ENCODE data around the gene KCNT2. TPM values are rescaled to one million over a fixed set of nuclear protein-coding genes. Genes with fewer than 3 reads are reported as not detected.
"Not testable (repeated sequence)": the region's sequence is repeated elsewhere in the genome, so short reads cannot be mapped to it uniquely, and the experiment has no call there.

KCNT2 gene
- total RNA-seq, 1 experiment from 2014 or later: not detected

GRCh38 chr1:196640976-196641375 is 32.7 kb upstream of the KCNT2 start:
- Histone ChIP-seq H3K79me2 (ENCODE audit: low read length) (no peaks in the 10 kb centered on the region), H3K4me1 (ENCODE audit: low read length) (no peaks in the 10 kb centered on the region), H3K9me3 (ENCODE audit: low read length) (no peaks in the 10 kb centered on the region), H3K9me2 (replicated peaks; ENCODE audit: insufficient read depth, low read length) (no peaks in the 10 kb centered on the region), H3K36me3 (ENCODE audit: insufficient read depth, low read length) (no peaks in the 10 kb centered on the region), H3K27ac (ENCODE audit: low read length) (no peak overlapping the region), H4K20me1 (ENCODE audit: insufficient read depth, low read depth, low read length) (no peaks in the 10 kb centered on the region), H2AFZ (ENCODE audit: low read length) (no peak overlapping the region), H3K9ac (ENCODE audit: low read length) (no peak overlapping the region), H3K4me2 (ENCODE audit: low read depth, low read length, poor library complexity, severe bottlenecking) (no peak overlapping the region), H3K4me3 (ENCODE audit: low read length) (no peak overlapping the region), H3K27me3 (ENCODE audit: low read length) (no peaks in the 10 kb centered on the region)
- no peak for DNase-seq

- H3K27me3 ChIP-seq (ENCODE audit: low read length); H3K9me3 ChIP-seq (ENCODE audit: low read length); H4K20me1 ChIP-seq (ENCODE audit: insufficient read depth, low read depth, low read length); DNase-seq; H3K4me1 ChIP-seq (ENCODE audit: low read length); H3K4me2 ChIP-seq (ENCODE audit: low read depth, low read length, poor library complexity, severe bottlenecking); H3K27ac ChIP-seq (ENCODE audit: low read length); H3K36me3 ChIP-seq (ENCODE audit: insufficient read depth, low read length); H3K4me3 ChIP-seq (ENCODE audit: low read length); H3K9me2 ChIP-seq (replicated peaks; ENCODE audit: insufficient read depth, low read length); H3K79me2 ChIP-seq (ENCODE audit: low read length); H3K9ac ChIP-seq (ENCODE audit: low read length); H2AFZ ChIP-seq (ENCODE audit: low read length): not testable (repeated sequence)
Measured at GRCh38 chr1:196639291-196639690, 31.1 kb upstream of the KCNT2 start.

- Histone ChIP-seq H3K79me2 (ENCODE audit: low read length) (no peaks in the 10 kb centered on the region), H3K27ac (ENCODE audit: low read length) (no peak overlapping the region), H3K9me3 (ENCODE audit: low read length) (no peaks in the 10 kb centered on the region), H3K4me2 (ENCODE audit: low read depth, low read length, poor library complexity, severe bottlenecking) (no peak overlapping the region), H3K9me2 (replicated peaks; ENCODE audit: insufficient read depth, low read length) (no peaks in the 10 kb centered on the region), H2AFZ (ENCODE audit: low read length) (no peak overlapping the region), H3K4me3 (ENCODE audit: low read length) (no peak overlapping the region), H3K4me1 (ENCODE audit: low read length) (no peaks in the 10 kb centered on the region), H3K9ac (ENCODE audit: low read length) (no peak overlapping the region), H3K36me3 (ENCODE audit: insufficient read depth, low read length) (no peaks in the 10 kb centered on the region), H4K20me1 (ENCODE audit: insufficient read depth, low read depth, low read length) (no peaks in the 10 kb centered on the region), H3K27me3 (ENCODE audit: low read length) (no peaks in the 10 kb centered on the region)
- DNase-seq: no peak
Measured at GRCh38 chr1:196638466-196638865, 30.2 kb upstream of the KCNT2 start.

- no peak overlapping the region for H3K4me3 ChIP-seq (ENCODE audit: low read length)
- H3K4me2 ChIP-seq (ENCODE audit: low read depth, low read length, poor library complexity, severe bottlenecking): no peak overlapping the region
- 0 out of 2 replicates have a peak, but pooled peaks cover under 1% of the 10 kb centered on the region for H3K9me3 ChIP-seq (ENCODE audit: low read length)
- no peaks in the 10 kb centered on the region for H3K36me3 ChIP-seq (ENCODE audit: insufficient read depth, low read length)
- no peaks in the 10 kb centered on the region for H3K27me3 ChIP-seq (ENCODE audit: low read length)
- no peak overlapping the region for H3K9ac ChIP-seq (ENCODE audit: low read length)
- no peak overlapping the region for H3K27ac ChIP-seq (ENCODE audit: low read length)
- no peaks in the 10 kb centered on the region for H3K4me1 ChIP-seq (ENCODE audit: low read length)
- no peaks in the 10 kb centered on the region for H3K79me2 ChIP-seq (ENCODE audit: low read length)
- H4K20me1 ChIP-seq (ENCODE audit: insufficient read depth, low read depth, low read length): no peaks in the 10 kb centered on the region
- DNase-seq: no peak
- no peaks in the 10 kb centered on the region for H3K9me2 ChIP-seq (replicated peaks; ENCODE audit: insufficient read depth, low read length)
- H2AFZ ChIP-seq (ENCODE audit: low read length): no peak overlapping the region
Measured at GRCh38 chr1:196637606-196638005, 29.4 kb upstream of the KCNT2 start.

- H3K9me3 ChIP-seq (ENCODE audit: low read length): peaks cover 19% of the 10 kb centered on the region; the same call in 1 of the 2 replicates
- no peak for DNase-seq
- no peak overlapping the region for H2AFZ ChIP-seq (ENCODE audit: low read length)
- no peaks in the 10 kb centered on the region for H3K79me2 ChIP-seq (ENCODE audit: low read length)
- no peak overlapping the region for H3K4me2 ChIP-seq (ENCODE audit: low read depth, low read length, poor library complexity, severe bottlenecking)
- 0 out of 2 replicates have a peak, but pooled peaks cover 4% of the 10 kb centered on the region for H3K9me2 ChIP-seq (replicated peaks; ENCODE audit: insufficient read depth, low read length)
- H3K9ac ChIP-seq (ENCODE audit: low read length): no peak overlapping the region
- no peaks in the 10 kb centered on the region for H3K36me3 ChIP-seq (ENCODE audit: insufficient read depth, low read length)
- H3K27ac ChIP-seq (ENCODE audit: low read length): no peak overlapping the region
- no peaks in the 10 kb centered on the region for H3K4me1 ChIP-seq (ENCODE audit: low read length)
- H3K27me3 ChIP-seq (ENCODE audit: low read length): no peaks in the 10 kb centered on the region
- no peaks in the 10 kb centered on the region for H4K20me1 ChIP-seq (ENCODE audit: insufficient read depth, low read depth, low read length)
- H3K4me3 ChIP-seq (ENCODE audit: low read length): no peak overlapping the region
Measured at GRCh38 chr1:196628838-196629237, 20.6 kb upstream of the KCNT2 start.

- no peaks in the 10 kb centered on the region for H4K20me1 ChIP-seq (ENCODE audit: insufficient read depth, low read depth, low read length)
- DNase-seq: no peak
- no peak overlapping the region for H3K27ac ChIP-seq (ENCODE audit: low read length)
- H3K4me1 ChIP-seq (ENCODE audit: low read length): no peaks in the 10 kb centered on the region
- H3K4me3 ChIP-seq (ENCODE audit: low read length): no peak overlapping the region
- H3K9ac ChIP-seq (ENCODE audit: low read length): no peak overlapping the region
- H3K9me2 ChIP-seq (replicated peaks; ENCODE audit: insufficient read depth, low read length): 0 out of 2 replicates have a peak, but pooled peaks cover 4% of the 10 kb centered on the region
- no peak overlapping the region for H3K4me2 ChIP-seq (ENCODE audit: low read depth, low read length, poor library complexity, severe bottlenecking)
- no peaks in the 10 kb centered on the region for H3K79me2 ChIP-seq (ENCODE audit: low read length)
- no peak overlapping the region for H2AFZ ChIP-seq (ENCODE audit: low read length)
- H3K36me3 ChIP-seq (ENCODE audit: insufficient read depth, low read length): no peaks in the 10 kb centered on the region
- H3K9me3 ChIP-seq (ENCODE audit: low read length): peaks cover 5% of the 10 kb centered on the region; the same call in 1 of the 2 replicates
- no peaks in the 10 kb centered on the region for H3K27me3 ChIP-seq (ENCODE audit: low read length)
Measured at GRCh38 chr1:196623079-196623478, 14.8 kb upstream of the KCNT2 start.

GRCh38 chr1:196619721-196620120 is 11.5 kb upstream of the KCNT2 start:
- Histone ChIP-seq H3K9ac (ENCODE audit: low read length) (no peak overlapping the region), H3K4me1 (ENCODE audit: low read length) (no peaks in the 10 kb centered on the region), H3K9me3 (ENCODE audit: low read length) (no peaks in the 10 kb centered on the region), H3K4me3 (ENCODE audit: low read length) (no peak overlapping the region), H3K4me2 (ENCODE audit: low read depth, low read length, poor library complexity, severe bottlenecking) (no peak overlapping the region), H3K9me2 (replicated peaks; ENCODE audit: insufficient read depth, low read length) (no peaks in the 10 kb centered on the region), H3K27me3 (ENCODE audit: low read length) (no peaks in the 10 kb centered on the region), H3K79me2 (ENCODE audit: low read length) (no peaks in the 10 kb centered on the region), H3K27ac (ENCODE audit: low read length) (no peak overlapping the region), H4K20me1 (ENCODE audit: insufficient read depth, low read depth, low read length) (no peaks in the 10 kb centered on the region), H3K36me3 (ENCODE audit: insufficient read depth, low read length) (no peaks in the 10 kb centered on the region), H2AFZ (ENCODE audit: low read length) (no peak overlapping the region)
- no peak for DNase-seq

GRCh38 chr1:196611873-196612272 is 3.6 kb upstream of the KCNT2 start:
- no peaks in the 10 kb centered on the region for H3K9me3 ChIP-seq (ENCODE audit: low read length)
- no peak overlapping the region for H3K9ac ChIP-seq (ENCODE audit: low read length)
- H3K4me1 ChIP-seq (ENCODE audit: low read length): no peaks in the 10 kb centered on the region
- H3K9me2 ChIP-seq (replicated peaks; ENCODE audit: insufficient read depth, low read length): no peaks in the 10 kb centered on the region
- no peaks in the 10 kb centered on the region for H3K36me3 ChIP-seq (ENCODE audit: insufficient read depth, low read length)
- H3K79me2 ChIP-seq (ENCODE audit: low read length): no peaks in the 10 kb centered on the region
- no peak overlapping the region for H3K27ac ChIP-seq (ENCODE audit: low read length)
- no peaks in the 10 kb centered on the region for H4K20me1 ChIP-seq (ENCODE audit: insufficient read depth, low read depth, low read length)
- H2AFZ ChIP-seq (ENCODE audit: low read length): no peak overlapping the region
- no peak for DNase-seq
- no peak overlapping the region for H3K4me3 ChIP-seq (ENCODE audit: low read length)
- no peaks in the 10 kb centered on the region for H3K27me3 ChIP-seq (ENCODE audit: low read length)
- no peak overlapping the region for H3K4me2 ChIP-seq (ENCODE audit: low read depth, low read length, poor library complexity, severe bottlenecking)

- Histone ChIP-seq H3K4me3 (ENCODE audit: low read length) (no peak overlapping the region), H3K27me3 (ENCODE audit: low read length) (no peaks in the 10 kb centered on the region), H4K20me1 (ENCODE audit: insufficient read depth, low read depth, low read length) (no peaks in the 10 kb centered on the region), H3K9me3 (ENCODE audit: low read length) (no peaks in the 10 kb centered on the region; the same call in 1 of the 2 replicates), H3K27ac (ENCODE audit: low read length) (no peak overlapping the region), H3K9me2 (replicated peaks; ENCODE audit: insufficient read depth, low read length) (no peaks in the 10 kb centered on the region), H2AFZ (ENCODE audit: low read length) (no peak overlapping the region), H3K9ac (ENCODE audit: low read length) (no peak overlapping the region), H3K4me2 (ENCODE audit: low read depth, low read length, poor library complexity, severe bottlenecking) (no peak overlapping the region), H3K36me3 (ENCODE audit: insufficient read depth, low read length) (no peaks in the 10 kb centered on the region), H3K4me1 (ENCODE audit: low read length) (no peaks in the 10 kb centered on the region), H3K79me2 (ENCODE audit: low read length) (no peaks in the 10 kb centered on the region)
- DNase-seq: no peak
Measured at GRCh38 chr1:196609370-196609737, 1.1 kb upstream of the KCNT2 start.

Data from Karpas-422 (cell line).